Endometrial microvascular endothelial cells (primary cell): Measurements from ENCODE around the gene TDRKH. TPM values are rescaled to one million over a fixed set of nuclear protein-coding genes. Genes with fewer than 3 reads are reported as not detected.
"Not testable (repeated sequence)": the region's sequence is repeated elsewhere in the genome, so short reads cannot be mapped to it uniquely, and the experiment has no call there.

Experiments
- in situ Hi-C: cut with HindIII; loops from 2 replicates; pipeline ENCODE4 v1.10.0; 2017; ENCODE audit warnings: low sequenced_read_pairs, low pct_unique_long_range_greater_than_20kb; ENCODE audit errors: inconsistent ontology term
- total RNA-seq: library from RNA; depleted of rRNA; stranded (reverse); fragments of >200 nt; gene quantifications from one replicate; pipeline ENCODE4 v1.2.3, GENCODE V29; 2015; ENCODE audit errors: inconsistent ontology term

Gene TDRKH
- total RNA-seq, 1 donor from 2014 or later = 7.6 TPM

- in situ Hi-C loops = no loop called here
Observed at GRCh38 chr1:151807131-151807530, 16.8 kb upstream of the TDRKH start.

DNA sequence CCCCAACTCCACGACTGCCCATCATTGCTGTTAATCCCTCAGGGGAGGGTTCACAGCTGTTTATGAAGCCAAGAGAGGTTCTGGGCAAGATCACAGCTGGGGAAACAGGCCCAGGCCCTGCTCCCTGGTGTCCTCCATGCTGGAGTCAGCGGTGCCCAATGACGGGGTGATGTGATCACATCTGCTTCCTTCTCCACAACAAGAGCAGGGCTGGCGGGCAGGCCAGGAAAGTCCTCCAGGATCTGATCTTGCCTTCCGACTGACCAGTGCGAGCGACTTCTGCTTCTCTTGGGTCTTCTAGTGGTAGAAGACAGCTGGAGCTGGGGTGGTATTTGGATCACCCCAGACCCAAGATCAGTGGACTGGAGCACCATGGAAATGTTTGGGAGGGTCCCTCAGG, 15.9 kb upstream of the TDRKH start:
- in situ Hi-C loops = no loop called here

DNA sequence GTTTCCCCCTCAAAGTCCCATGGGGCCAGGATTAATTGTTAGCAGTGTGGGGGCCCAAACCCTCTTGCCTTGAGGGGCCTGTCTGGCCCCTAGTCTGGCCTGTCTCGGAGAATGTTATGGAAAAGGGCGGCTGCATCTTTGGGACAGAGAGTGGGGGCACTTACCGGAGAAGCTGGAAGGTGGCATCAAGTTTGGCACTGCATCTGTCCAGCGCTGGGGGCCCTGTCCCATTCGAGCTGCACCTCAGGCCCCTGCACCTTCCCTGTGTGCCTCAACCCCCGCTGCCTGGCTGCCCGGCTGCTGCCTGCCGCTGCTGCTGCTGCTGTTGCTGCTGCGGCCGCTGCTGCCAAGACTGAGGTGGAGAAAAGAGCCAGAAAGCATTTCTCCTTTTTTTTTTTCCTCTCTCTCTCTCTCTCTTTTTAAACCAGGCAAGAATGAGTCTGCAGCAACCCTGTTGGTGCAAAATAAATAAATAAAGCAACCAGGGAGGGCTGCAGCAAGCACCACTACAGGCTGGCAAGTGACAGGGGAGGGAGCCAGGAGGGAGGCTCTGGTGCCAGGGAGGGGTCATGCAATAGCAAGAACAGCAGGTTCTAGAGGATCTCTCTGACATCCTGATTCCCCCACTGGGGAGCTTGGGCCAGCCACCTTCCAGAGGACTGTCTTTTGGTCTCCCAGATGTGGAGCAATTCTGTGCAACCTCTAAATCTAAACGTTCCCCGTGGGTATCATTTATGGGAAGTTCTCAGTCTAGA, 14.9 kb upstream of the TDRKH start, which contains the start of gene LINGO4:
LINGO4 (minus strand) TSS at position 354 of the 755 bp plus-strand sequence. CDS start 2,715 bp downstream, outside the sequence.
- in situ Hi-C loops = no loop called here

GRCh38 chr1:151803915-151804314, 13.6 kb upstream of the TDRKH start:
- in situ Hi-C loops = no loop called here

DNA sequence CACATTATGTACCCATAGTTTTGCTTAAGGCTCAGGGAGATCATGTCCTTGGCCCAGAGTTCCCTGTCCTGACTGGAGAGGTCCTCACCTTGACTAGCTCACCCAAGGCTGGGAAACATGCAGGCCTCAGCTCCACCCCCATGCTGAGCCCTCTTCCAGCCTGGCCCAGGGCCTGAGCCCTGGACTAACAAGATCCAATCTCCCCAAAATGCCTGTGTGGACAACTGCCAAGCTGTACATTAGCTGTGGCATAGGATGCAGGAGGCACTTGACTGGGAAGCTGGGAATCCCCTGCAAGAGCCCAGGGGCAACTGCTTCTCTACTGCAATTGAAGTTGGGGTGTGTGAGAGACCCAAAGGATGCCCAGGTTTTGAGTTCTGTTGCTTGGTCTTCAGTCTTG, 12.9 kb upstream of the TDRKH start:
- in situ Hi-C loops = no loop called here

DNA sequence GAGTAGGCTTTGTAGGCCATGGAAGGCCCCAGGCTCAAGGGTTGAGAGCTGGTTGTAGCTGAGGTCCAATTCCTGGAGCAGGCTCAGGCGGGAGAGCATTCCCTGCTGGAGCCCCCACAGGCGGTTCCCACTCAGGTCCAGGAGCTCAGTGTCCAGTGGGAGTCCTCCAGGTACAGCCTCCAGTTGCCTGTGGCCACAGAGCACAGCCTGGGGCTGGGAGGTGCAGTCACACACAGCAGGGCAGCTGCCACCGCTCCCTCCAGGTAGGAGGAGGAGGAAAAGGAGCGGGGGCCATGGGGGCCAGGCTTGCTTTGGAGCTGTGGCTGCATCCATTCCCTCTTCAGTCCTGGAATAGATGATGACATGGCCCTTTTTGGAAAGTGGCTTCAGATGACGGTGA, 12.1 kb upstream of the TDRKH start:
- in situ Hi-C loops = no loop called here

DNA sequence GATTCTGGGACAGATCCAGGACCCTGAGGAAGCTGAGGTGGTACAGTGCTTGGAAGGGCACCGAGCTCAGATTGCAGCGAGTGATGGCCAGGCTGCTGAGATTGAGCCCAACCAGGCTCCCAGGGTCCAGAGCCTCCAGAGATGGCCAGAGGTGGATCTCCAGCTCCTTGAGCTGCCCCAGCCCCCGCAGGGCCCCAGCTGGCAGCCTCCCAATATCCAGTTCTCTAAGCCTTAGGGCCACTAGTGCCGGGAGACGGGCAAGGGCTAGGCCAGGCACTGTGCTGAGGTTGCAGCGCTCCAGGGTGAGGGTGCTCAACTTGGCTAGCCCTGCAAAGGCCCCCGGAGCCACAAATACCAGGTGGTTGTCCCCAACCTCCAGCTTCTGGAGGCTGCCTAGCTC, 11.5 kb upstream of the TDRKH start:
- in situ Hi-C loops = no loop called here

DNA sequence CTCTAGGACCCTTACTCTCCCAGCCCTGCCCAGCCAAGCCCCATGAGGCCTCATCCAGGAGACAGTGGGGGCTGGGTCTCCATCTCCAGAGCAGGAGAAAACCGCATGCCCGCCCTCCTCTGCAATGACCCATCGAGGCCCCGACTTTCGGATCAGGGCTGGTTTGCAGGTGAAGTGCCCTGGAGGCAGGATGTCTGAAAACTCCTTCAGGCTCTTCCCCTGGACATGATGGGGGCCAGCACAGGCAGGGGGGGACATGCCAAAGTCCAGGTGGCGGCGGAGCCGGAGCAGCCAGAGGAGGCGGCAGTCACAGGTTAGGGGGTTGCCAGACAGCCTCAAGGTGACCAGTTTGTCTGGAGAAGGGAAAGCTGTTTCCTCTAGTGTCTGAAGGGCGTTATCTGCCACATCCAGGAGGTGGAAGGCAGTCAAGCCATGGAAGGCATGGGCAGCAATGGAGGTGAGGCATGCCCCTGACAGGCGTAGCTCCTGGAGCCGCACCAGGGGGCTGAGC, 11.1 kb upstream of the TDRKH start:
- in situ Hi-C loops = no loop called here

DNA sequence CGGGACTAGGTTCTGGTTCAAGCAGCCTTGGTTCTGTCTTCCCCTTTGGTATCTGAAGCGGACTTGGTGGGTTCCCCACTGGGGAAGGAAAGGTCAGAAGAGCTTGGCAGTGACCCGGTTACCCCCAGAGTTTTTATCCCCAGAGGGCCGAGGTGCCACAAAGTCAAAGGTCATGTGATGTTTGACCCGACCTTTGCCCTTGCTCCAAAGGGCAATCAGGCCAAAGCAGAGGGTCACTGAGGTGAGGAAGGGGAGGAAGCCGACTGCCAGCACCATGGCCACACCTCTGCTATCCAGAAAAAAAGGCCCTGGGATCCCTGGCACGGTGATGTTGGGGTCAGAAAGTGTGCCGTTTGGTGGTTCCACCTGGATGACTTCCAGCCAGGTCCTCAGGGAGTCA, 10.5 kb upstream of the TDRKH start:
- in situ Hi-C loops = no loop called here

DNA sequence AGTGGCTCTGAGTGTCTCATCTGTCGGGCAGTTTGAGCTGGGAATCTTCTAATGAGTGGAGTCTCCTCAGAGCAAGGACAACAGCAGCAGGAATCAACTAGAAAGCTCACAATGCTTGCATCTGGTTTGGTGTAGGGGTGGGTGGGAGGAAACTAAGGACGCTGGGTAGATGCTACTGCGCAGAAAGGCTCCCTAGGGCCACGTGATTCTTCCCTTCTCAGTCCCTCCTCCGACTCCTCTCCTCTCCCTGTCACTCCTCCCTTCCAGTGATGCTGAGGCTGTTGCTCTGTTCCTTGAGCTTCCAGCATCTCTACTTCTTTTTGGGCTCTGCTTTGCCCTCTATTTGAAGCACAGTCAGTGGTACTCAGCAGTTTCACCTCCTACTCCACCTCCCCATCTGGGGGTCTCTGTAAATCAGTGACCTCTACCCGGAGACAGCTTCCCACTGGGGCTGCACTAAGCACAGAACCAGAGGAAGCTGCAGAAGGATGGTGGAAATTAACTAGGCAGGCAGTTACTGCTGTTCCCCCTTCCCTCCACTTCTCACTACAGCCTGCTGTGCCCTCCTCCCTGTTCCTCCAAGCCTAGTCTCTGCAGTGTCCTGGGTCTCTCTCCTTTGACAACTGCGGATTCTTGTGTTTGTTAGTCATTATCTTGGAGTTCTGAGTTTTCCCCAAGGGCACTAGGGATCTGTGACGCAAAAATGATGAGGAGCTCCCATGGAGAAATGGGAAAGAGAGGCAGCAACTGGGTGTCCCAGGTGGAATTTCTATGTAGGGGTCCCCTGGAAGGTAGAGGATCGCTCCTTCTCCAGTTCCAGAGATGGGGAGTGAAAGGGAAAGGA, 9.1 kb upstream of the TDRKH start:
- in situ Hi-C loops = no loop called here

DNA sequence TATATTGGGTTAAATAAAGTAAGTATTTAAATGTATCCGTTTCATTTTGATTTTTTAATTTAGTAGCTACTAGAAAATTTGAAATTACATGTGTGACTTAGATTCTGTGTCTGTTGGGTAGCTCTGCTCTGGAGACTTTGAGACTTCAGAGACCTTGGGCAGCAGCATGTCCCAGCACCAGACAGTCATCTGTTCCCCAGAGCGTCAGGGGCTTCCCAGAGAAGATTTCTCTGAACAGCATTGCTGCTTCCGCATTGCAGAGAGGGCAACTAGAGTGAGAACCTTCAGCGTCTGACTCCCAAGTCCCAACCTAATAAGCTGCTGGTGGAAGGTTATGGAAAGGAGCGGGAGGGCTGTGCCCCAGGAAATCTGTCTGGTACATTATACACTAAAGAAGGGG, 8.3 kb upstream of the TDRKH start:
- in situ Hi-C loops = no loop called here

DNA sequence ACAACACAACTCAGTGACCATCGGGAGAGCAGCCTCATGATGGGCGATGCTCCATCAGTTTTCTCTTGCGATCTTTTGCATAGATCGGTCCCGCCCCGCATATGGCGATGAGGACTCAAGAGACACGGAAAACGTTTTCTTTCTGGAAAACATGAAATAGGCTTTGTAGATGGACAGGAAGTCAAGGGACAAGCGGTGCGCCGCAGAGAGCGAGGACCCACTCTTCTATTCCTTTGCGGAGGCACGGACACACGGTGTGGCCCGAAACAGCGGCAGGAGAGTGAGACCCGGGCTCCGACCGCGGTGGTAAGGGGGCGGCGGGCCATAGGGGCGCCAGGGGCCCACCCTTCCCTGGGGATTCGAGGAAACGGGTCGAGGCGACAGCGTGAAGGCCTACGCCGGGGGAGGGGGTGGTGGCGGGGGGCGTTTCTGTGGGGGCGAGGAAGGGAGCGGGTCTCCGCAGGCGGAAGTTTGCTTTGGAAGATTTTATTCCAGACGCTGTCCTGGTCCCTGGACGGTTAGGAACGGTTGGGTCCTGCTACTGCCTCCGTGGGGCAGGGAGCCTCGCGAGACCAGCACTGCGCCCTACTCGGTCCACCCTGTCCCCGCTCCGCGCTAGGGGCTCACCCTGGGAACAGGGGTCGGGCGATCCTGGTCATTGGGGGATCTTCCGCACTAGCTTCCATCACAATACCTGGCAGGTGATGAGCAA, 796 bp upstream of the TDRKH start:
- in situ Hi-C loops = no loop called here

GRCh38 chr1:151787689-151788088, 2.6 kb downstream of the TDRKH start:
- in situ Hi-C loops = no loop called here

DNA sequence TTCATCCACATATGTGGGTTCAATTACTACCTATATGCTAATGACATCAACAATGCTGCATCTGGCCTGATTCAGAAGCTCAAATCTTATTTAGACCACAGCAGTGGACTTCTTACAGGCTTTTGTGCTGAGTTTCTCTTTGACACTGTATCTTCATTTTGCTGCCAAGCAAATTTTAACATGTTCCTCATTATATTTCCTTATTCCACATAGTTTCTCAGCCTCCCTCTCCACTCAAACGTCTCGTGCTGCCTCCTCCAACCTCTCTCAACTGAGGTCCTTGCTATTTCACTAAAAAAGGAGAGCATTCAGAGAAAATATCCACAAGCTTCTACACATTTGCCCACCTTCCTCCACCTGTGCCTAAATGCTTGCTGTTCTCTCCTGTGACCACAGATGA, 6.5 kb downstream of the TDRKH start:
- in situ Hi-C loops = no loop called here

- in situ Hi-C loops = no loop called here
Observed at GRCh38 chr1:151782741-151783140, 7.6 kb downstream of the TDRKH start.

DNA sequence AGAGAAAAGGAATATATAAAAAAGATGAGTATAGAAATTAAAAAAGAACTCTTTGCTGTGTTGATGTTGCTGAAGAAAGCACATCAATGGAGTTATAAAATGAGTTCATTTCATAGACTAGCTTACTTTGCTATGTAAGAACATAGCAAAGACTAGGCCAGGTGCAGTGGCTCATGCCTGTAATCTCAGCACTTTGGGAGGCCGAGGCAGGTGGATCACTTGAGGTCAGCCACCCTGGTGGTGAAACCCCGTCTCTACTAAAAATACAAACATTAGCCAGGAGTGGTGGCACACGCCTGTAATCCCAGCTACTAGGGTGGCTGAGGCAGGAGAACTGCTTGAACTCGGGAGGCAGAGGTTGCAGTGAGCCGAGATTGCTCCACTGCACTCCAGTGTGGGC, 8.3 kb downstream of the TDRKH start:
- in situ Hi-C loops = not testable (repeated sequence)

GRCh38 chr1:151780736-151781135, 9.6 kb downstream of the TDRKH start:
- in situ Hi-C loops = not testable (repeated sequence)

DNA sequence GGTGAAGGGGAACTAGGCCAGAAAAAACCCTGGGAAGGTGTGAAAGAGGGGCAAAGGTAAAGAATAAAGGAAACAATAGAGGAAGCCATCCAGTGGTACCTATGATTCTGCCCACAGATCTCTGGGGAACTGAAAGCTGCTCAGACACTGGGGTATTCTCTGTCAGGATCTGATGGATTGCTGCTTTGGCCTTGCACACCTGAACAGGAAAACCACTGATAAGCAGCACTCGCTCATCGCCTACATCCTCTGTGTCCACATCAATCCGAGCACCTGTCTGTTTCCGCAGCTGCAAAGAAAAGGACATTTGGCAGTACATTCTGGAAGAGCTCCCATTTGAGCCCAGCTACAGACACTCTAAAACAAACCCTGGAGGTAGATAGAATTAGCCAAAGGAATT, 10.4 kb downstream of the TDRKH start:
- in situ Hi-C loops = no loop called here

GRCh38 chr1:151777317-151777716, 13.0 kb downstream of the TDRKH start:
- in situ Hi-C loops = no loop called here
